ENCODE measurements around the gene TEX28.

TEX28 gene

DNA sequence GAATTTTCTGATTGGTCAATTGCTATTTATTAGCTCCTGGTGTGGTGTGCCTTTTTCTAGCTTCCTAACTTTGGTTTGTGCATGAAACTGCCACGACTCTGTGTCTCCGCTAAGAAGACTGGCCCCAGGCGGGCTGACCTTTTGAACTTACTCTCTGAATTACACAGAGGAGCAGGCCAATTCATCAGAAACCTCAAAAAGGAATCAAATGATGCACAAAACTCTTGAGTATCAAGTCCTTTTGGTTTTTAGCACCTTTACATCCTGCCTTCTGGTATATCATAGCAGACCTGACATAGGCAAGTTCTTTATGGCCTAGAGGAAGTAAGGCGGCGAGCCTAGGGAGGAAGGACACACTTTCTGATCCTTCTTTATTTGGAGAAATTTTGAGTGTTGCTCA is 18.2 kb upstream of the TEX28 start:
- no peaks in the 10 kb centered on the region for H3K36me3 ChIP-seq (ENCODE audit: control insufficient read depth, insufficient read depth, low read length)
- H3K9me3 ChIP-seq (ENCODE audit: control insufficient read depth, low read length) = no peaks in the 10 kb centered on the region
- H3K4me1 ChIP-seq (ENCODE audit: control insufficient read depth, insufficient read depth, low read length) = no peaks in the 10 kb centered on the region
- 87 to 95% methylated on average over 5 of the region's 5 CpGs for WGBS, 2 experiments
- no peaks in the 10 kb centered on the region for H3K27me3 ChIP-seq (ENCODE audit: control insufficient read depth, insufficient read depth, low read length, poor library complexity, severe bottlenecking)
- H3K4me3 ChIP-seq (ENCODE audit: insufficient read depth, low read depth, low read length) = no peak overlapping the region
- H3K27ac ChIP-seq (ENCODE audit: insufficient read depth, low read depth, low read length, poor library complexity, severe bottlenecking) = no peak overlapping the region

DNA sequence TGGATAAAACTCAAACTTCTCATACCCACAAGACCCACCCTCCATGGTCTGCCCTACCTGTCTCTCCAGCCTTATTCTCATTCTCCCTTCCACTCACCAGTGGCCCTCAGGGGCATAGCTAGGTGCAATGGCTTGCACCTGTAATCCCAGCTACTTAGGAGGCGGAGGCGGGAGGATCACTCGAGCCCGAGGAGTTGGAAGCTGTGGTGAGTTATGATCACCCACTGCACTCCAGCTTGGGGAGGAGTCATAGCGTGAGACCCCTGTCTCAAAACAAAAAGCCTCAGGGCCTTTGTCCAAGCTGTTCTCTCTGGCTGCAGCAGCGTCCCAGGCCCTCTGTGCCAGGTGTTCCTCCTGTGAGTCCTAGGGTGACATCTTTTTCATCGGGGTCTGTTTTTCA is 17.2 kb upstream of the TEX28 start:
- Histone ChIP-seq H3K27ac (ENCODE audit: insufficient read depth, low read depth, low read length, poor library complexity, severe bottlenecking) (no peak overlapping the region), H3K4me1 (ENCODE audit: control insufficient read depth, insufficient read depth, low read length) (no peaks in the 10 kb centered on the region), H3K4me3 (ENCODE audit: insufficient read depth, low read depth, low read length) (no peak overlapping the region), H3K27me3 (ENCODE audit: control insufficient read depth, insufficient read depth, low read length, poor library complexity, severe bottlenecking) (no peaks in the 10 kb centered on the region), H3K9me3 (ENCODE audit: control insufficient read depth, low read length) (no peaks in the 10 kb centered on the region), H3K36me3 (ENCODE audit: control insufficient read depth, insufficient read depth, low read length) (no peaks in the 10 kb centered on the region)
- 96% methylated on average over 7 of the region's 7 CpGs for WGBS, 2 experiments

DNA sequence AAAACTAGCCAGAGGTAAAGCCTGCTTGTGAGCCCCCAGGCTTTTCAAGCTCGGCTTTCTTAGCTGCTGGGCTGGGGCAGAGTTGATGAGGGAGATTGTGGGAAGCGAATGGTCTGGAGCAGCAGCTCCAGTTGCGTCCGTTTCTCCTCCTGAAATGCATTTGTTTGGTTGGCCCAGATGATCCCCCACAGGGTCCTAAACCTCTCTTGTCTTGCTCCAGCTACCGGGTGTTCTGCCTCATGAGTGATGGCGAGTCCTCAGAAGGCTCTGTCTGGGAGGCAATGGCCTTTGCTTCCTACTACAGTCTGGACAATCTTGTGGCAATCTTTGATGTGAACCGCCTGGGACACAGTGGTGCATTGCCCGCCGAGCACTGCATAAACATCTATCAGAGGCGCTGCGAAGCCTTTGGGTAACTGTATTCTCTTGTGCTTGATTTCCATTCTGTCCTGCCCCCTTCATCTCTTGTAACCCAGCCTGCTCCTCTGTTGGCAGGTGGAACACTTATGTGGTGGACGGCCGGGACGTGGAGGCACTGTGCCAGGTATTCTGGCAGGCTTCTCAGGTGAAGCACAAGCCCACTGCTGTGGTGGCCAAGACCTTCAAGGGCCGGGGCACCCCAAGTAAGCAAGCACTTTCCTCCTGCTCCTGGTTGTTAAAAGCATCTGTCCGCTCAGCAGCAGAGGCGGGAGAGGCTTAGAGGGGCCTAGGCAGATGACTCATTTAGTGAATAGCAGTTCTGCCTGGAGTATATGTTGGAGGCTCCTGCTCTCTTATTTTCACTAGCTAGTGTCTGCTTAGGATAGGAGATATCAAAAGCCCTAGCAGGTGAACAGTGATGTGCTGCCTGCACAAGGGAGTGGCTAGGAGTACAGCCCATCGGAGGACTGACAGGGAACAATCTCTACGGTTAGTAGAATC is 16.0 kb upstream of the TEX28 start:
- H3K27me3 ChIP-seq (ENCODE audit: control insufficient read depth, insufficient read depth, low read length, poor library complexity, severe bottlenecking) = no peaks in the 10 kb centered on the region
- H3K9me3 ChIP-seq (ENCODE audit: control insufficient read depth, low read length) = no peaks in the 10 kb centered on the region
- no peaks in the 10 kb centered on the region for H3K36me3 ChIP-seq (ENCODE audit: control insufficient read depth, insufficient read depth, low read length)
- H3K4me3 ChIP-seq (ENCODE audit: insufficient read depth, low read depth, low read length) = no peak overlapping the region
- no peaks in the 10 kb centered on the region for H3K4me1 ChIP-seq (ENCODE audit: control insufficient read depth, insufficient read depth, low read length)
- 89% methylated on average over 19 of the region's 19 CpGs for WGBS, 2 experiments
- H3K27ac ChIP-seq (ENCODE audit: insufficient read depth, low read depth, low read length, poor library complexity, severe bottlenecking) = no peak overlapping the region

DNA sequence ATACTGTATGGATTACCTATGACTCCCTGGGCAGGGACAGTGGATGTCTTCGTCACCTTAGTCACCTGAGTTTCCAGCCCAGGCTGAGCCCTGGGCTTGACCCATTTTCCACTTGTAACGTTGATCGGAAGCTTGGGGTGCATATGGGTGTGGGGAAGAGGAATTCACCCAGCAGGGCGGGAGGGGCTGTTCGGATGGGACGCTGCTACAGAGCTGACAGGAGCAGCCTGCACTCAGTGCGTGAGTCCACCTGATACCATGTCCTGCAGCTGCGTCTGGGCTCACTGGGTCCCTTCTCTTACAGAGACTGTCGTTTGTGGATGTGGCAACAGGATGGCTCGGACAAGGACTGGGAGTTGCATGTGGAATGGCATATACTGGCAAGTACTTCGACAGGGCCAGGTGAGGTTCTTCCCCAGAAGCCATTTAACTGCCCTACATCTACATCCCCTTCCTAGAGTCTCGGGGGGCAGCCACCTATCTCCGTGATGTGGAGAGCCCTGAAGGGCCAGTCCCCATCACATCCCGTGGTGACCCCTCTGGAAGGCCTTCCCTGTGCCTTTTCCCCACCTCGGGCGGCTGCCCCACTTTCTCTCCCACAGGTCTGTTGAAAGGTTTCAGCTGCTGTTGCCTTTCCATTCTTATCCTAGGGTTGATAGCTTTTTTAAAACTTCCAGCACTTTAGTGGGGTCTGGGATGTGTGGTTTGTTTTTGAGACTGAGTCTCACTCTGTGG is 14.3 kb upstream of the TEX28 start:
- Histone ChIP-seq H3K4me3 (ENCODE audit: insufficient read depth, low read depth, low read length) (no peak overlapping the region), H3K27ac (ENCODE audit: insufficient read depth, low read depth, low read length, poor library complexity, severe bottlenecking) (no peak overlapping the region), H3K36me3 (ENCODE audit: control insufficient read depth, insufficient read depth, low read length) (no peaks in the 10 kb centered on the region), H3K9me3 (ENCODE audit: control insufficient read depth, low read length) (no peaks in the 10 kb centered on the region), H3K4me1 (ENCODE audit: control insufficient read depth, insufficient read depth, low read length) (peaks cover 6% of the 10 kb centered on the region), H3K27me3 (ENCODE audit: control insufficient read depth, insufficient read depth, low read length, poor library complexity, severe bottlenecking) (no peaks in the 10 kb centered on the region)
- WGBS, 2 experiments = 93 to 95% methylated on average over 16 of the region's 16 CpGs

DNA sequence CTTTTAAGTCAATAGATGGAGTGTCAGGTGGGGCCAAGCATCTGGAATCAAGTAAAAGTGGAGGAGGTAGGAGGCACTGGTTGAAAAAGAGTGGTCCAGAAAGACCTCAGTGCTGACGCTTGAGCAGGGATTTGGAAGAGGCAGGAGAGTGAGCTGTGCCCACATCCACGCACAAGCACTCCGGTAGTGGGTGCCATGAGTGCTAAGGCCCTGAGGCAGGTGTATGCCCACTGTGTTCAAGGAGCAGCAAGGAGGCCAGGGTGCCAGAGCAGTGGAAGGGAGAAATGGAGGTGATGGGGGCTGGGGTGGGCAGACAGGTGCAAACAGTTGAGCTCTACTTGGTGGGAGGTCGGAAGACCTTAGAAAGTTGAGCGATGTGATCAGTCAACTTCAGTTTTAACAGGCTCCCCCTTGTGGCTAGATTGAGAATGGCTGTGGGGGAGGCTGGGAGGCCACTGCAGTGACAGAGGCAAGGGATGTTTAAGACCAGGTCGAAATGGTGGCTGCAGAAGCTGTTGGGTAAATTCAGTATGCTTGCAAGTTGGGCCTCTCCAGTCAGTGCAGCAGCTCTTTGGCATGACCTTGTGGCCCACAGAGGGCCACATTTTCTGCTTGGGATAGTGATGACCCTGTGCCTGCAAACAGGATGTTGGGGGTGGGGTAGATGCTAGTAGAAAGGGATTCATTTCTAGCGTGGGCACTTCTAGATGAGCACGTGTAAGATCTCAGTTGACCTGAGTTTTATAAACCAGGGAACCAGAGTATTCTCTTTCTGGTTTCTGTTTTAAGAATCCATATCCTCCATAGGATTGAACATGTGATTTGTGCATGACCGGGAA is 13.4 kb upstream of the TEX28 start:
- Histone ChIP-seq H3K4me1 (ENCODE audit: control insufficient read depth, insufficient read depth, low read length) (peaks cover 10% of the 10 kb centered on the region), H3K4me3 (ENCODE audit: insufficient read depth, low read depth, low read length) (no peak overlapping the region), H3K27ac (ENCODE audit: insufficient read depth, low read depth, low read length, poor library complexity, severe bottlenecking) (no peak overlapping the region), H3K36me3 (ENCODE audit: control insufficient read depth, insufficient read depth, low read length) (no peaks in the 10 kb centered on the region), H3K9me3 (ENCODE audit: control insufficient read depth, low read length) (no peaks in the 10 kb centered on the region), H3K27me3 (ENCODE audit: control insufficient read depth, insufficient read depth, low read length, poor library complexity, severe bottlenecking) (no peaks in the 10 kb centered on the region)
- 67 to 68% methylated on average over 9 of the region's 9 CpGs for WGBS, 2 experiments

DNA sequence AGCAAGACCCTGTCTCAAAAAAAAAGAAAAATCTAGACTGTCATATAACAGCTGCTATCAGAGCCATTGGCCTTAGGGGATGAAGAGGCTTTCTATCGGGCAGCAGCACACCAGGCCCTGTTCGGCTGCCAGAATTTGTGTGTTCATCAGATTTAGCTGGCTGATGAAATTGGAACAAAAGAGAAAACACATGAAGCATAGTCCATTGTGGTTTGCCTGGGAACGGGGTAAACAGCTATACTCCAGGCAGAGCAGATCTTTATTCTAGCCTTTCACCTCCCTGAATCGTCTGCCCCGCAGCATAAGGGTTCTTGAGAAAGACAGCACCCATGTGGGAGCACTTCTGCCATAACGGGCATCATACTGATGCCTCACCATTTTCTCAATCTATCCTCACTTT is 12.3 kb upstream of the TEX28 start:
- Histone ChIP-seq H3K9me3 (ENCODE audit: control insufficient read depth, low read length) (no peaks in the 10 kb centered on the region), H3K4me3 (ENCODE audit: insufficient read depth, low read depth, low read length) (no peak overlapping the region), H3K4me1 (ENCODE audit: control insufficient read depth, insufficient read depth, low read length) (peaks cover 10% of the 10 kb centered on the region), H3K27ac (ENCODE audit: insufficient read depth, low read depth, low read length, poor library complexity, severe bottlenecking) (no peak overlapping the region), H3K36me3 (ENCODE audit: control insufficient read depth, insufficient read depth, low read length) (no peaks in the 10 kb centered on the region), H3K27me3 (ENCODE audit: control insufficient read depth, insufficient read depth, low read length, poor library complexity, severe bottlenecking) (no peaks in the 10 kb centered on the region)
- 94 to 95% methylated on average over 6 of the region's 6 CpGs for WGBS, 2 experiments

DNA sequence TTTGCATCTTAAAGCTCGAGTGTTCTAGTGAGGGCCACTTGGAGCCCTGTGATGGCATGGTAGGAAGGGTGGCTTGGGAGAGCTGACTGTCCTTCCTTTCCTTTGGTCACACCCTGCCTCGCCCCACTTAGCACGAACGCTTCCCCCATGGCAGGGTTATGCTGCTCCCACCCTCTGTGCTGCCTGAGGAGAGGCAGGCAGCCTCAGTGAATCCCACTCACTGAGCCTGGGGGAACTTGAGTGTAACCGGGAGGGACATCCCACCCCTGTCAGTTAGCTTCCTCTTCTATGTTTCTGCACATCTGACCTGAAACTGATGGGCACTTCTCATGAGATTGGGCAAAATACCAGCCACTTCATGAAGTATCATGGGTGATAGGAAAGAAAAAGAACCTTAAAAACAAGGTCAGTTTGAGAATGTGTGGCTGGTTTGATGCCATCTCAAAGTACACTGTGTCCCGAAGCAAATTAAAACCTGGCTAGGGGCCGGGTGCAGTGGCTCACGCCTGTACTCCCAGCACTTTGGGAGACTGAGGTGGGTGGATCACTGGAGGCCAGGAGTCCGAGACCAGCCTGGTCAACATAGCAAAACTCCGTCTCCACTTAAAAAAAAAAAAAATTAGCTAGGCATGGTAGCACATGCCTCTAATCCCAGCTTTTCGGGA is 10.7 kb upstream of the TEX28 start:
- H3K27ac ChIP-seq (ENCODE audit: insufficient read depth, low read depth, low read length, poor library complexity, severe bottlenecking) = no peak overlapping the region
- 89 to 94% methylated on average over 11 of the region's 11 CpGs for WGBS, 2 experiments
- no peaks in the 10 kb centered on the region for H3K9me3 ChIP-seq (ENCODE audit: control insufficient read depth, low read length)
- peaks cover 10% of the 10 kb centered on the region for H3K4me1 ChIP-seq (ENCODE audit: control insufficient read depth, insufficient read depth, low read length)
- H3K27me3 ChIP-seq (ENCODE audit: control insufficient read depth, insufficient read depth, low read length, poor library complexity, severe bottlenecking) = no peaks in the 10 kb centered on the region
- H3K4me3 ChIP-seq (ENCODE audit: insufficient read depth, low read depth, low read length) = no peak overlapping the region
- no peaks in the 10 kb centered on the region for H3K36me3 ChIP-seq (ENCODE audit: control insufficient read depth, insufficient read depth, low read length)

DNA sequence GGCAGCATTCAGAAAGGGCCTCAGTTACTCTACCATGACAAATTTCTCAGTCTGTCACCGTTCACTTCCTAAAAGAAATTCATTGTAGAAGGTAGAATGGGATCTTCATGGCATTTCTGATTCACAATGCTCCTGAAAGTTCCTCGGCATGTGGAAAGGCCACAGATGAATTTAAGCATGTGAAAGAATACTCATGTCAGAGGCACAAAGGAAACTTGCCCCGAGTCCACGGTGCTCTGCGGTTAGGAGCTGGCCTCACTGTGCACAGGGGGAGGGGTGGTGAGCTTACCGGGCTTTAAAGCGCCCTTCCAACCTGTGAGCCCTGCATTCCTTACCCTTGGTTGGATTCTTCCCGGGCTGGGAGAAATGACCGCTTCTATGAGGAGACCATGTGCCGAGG is 9.9 kb upstream of the TEX28 start:
- Histone ChIP-seq H3K4me1 (ENCODE audit: control insufficient read depth, insufficient read depth, low read length) (peaks cover 10% of the 10 kb centered on the region), H3K4me3 (ENCODE audit: insufficient read depth, low read depth, low read length) (no peak overlapping the region), H3K36me3 (ENCODE audit: control insufficient read depth, insufficient read depth, low read length) (no peaks in the 10 kb centered on the region), H3K27me3 (ENCODE audit: control insufficient read depth, insufficient read depth, low read length, poor library complexity, severe bottlenecking) (no peaks in the 10 kb centered on the region), H3K27ac (ENCODE audit: insufficient read depth, low read depth, low read length, poor library complexity, severe bottlenecking) (peak overlapping the region; percentile 55), H3K9me3 (ENCODE audit: control insufficient read depth, low read length) (no peaks in the 10 kb centered on the region)
- 58 to 65% methylated on average over 9 to 10 of the region's 10 CpGs for WGBS, 2 experiments

DNA sequence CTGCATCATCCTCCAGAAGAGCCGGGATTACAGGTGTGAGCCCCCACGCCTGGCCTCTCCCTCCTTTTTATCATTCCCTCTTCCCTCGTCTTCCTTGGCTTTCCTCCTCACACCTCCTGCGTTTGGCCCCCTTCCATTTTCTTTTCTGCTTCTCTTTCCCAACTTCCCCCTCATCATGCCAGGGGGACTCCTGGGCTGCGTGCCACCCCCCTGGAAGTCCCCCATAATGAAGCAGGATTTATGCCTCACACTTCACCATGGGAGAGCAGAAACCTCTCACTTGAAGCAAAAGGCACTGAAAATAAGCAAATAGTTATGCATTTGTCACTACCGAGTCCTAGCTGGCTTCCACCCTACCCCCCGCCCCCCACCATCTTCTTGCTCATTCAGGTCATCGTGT is 8.6 kb upstream of the TEX28 start:
- Histone ChIP-seq H3K27me3 (ENCODE audit: control insufficient read depth, insufficient read depth, low read length, poor library complexity, severe bottlenecking) (no peaks in the 10 kb centered on the region), H3K36me3 (ENCODE audit: control insufficient read depth, insufficient read depth, low read length) (no peaks in the 10 kb centered on the region), H3K4me3 (ENCODE audit: insufficient read depth, low read depth, low read length) (no peak overlapping the region), H3K9me3 (ENCODE audit: control insufficient read depth, low read length) (no peaks in the 10 kb centered on the region), H3K4me1 (ENCODE audit: control insufficient read depth, insufficient read depth, low read length) (peaks cover 10% of the 10 kb centered on the region), H3K27ac (ENCODE audit: insufficient read depth, low read depth, low read length, poor library complexity, severe bottlenecking) (no peak overlapping the region)
- 90% methylated on average over 8 of the region's 8 CpGs for WGBS, 2 experiments

All from ectodermal cell (in vitro differentiated cells).